Activated CD4-positive, alpha-beta T cell treated with anti-CD3 and anti-CD28 coated beads, Interleukin-2, amount 50 U/mL, for 16 hours (primary cell): Measurements from ENCODE around the gene IL17RE.
A peak's percentile ranks its signal among the peaks of the same experiment; 100 is the strongest.
"Not testable (repeated sequence)": the region's sequence is repeated elsewhere in the genome, so short reads cannot be mapped to it uniquely, and the experiment has no call there.

Source experiments
- DNase-seq: peaks from one replicate; pipeline ENCODE4 v3.0.0-alpha.2; 2020

Gene IL17RE

GRCh38 chr3:9881441-9881840 is 21.2 kb upstream of the IL17RE start:
- DNase-seq, result no peak

GRCh38 chr3:9883706-9884554 is 18.7 kb upstream of the IL17RE start:
- no peak for DNase-seq

GRCh38 chr3:9884555-9885165 is 18.0 kb upstream of the IL17RE start:
- no peak for DNase-seq

GRCh38 chr3:9886328-9886727 is 16.3 kb upstream of the IL17RE start:
- DNase-seq, result no peak

- DNase-seq, result no peak
These were observed 15.2 kb upstream of the IL17RE start for GRCh38 chr3:9887480-9887879.

GRCh38 chr3:9888540-9888939 is 14.1 kb upstream of the IL17RE start:
- no peak for DNase-seq

GRCh38 chr3:9889405-9889804 is 13.2 kb upstream of the IL17RE start:
- DNase-seq, result no peak

- DNase-seq, result peak; percentile 92
These were observed 12.2 kb upstream of the IL17RE start, which contains the start of gene JAGN1 for GRCh38 chr3:9890249-9891071. Gene JAGN1 (plus strand): TSS chr3:9890610. CDS start chr3:9890723, 113 bp downstream.

- no peak for DNase-seq
These were observed 11.5 kb upstream of the IL17RE start for GRCh38 chr3:9891072-9891622.

GRCh38 chr3:9893739-9894138 is 8.9 kb upstream of the IL17RE start:
- DNase-seq, result no peak

GRCh38 chr3:9895715-9896114 is 6.9 kb upstream of the IL17RE start:
- not testable (repeated sequence) for DNase-seq

GRCh38 chr3:9896755-9897407 is 5.8 kb upstream of the IL17RE start:
- DNase-seq, result not testable (repeated sequence)

GRCh38 chr3:9897408-9898372 is 5.0 kb upstream of the IL17RE start:
- no peak for DNase-seq

- no peak for DNase-seq
These were observed 4.0 kb upstream of the IL17RE start for GRCh38 chr3:9898467-9899241.

- DNase-seq, result no peak
These were observed 3.3 kb upstream of the IL17RE start for GRCh38 chr3:9899289-9899791.

- DNase-seq, result not testable (repeated sequence)
These were observed 1.7 kb upstream of the IL17RE start for GRCh38 chr3:9900965-9901415.

- peak; percentile 62 for DNase-seq
These were observed 681 bp upstream of the IL17RE start for GRCh38 chr3:9901967-9902366.

- no peak for DNase-seq
These were observed 583 bp downstream of the IL17RE start for GRCh38 chr3:9903238-9903624.

GRCh38 chr3:9903904-9904303 is 1.3 kb downstream of the IL17RE start:
- no peak for DNase-seq

- no peak for DNase-seq
These were observed 3.8 kb downstream of the IL17RE start for GRCh38 chr3:9906480-9906879.
